ENCODE measurements around the gene NAT10.

DNA sequence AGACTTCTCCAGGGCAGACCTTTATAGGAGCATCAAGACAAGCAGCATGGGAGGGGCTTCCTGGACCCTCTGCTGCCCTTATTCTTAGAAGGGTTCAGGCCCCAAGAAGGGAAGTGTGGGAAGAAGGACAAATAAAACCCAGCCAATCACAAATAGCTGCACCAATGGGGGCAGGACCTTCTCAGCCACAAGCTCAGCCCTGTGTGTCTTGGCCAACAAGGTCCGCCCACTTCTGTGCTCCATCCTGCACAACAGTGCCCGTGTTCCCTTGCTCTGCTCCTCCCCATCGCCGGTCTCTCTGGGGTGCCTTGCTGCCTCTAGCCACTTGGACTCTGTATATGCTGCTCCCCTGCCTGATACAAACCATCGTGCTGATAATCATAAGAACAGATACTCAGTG lies 86.1 kb downstream of the NAT10 start:
- TF ChIP-seq, protein P1, sequence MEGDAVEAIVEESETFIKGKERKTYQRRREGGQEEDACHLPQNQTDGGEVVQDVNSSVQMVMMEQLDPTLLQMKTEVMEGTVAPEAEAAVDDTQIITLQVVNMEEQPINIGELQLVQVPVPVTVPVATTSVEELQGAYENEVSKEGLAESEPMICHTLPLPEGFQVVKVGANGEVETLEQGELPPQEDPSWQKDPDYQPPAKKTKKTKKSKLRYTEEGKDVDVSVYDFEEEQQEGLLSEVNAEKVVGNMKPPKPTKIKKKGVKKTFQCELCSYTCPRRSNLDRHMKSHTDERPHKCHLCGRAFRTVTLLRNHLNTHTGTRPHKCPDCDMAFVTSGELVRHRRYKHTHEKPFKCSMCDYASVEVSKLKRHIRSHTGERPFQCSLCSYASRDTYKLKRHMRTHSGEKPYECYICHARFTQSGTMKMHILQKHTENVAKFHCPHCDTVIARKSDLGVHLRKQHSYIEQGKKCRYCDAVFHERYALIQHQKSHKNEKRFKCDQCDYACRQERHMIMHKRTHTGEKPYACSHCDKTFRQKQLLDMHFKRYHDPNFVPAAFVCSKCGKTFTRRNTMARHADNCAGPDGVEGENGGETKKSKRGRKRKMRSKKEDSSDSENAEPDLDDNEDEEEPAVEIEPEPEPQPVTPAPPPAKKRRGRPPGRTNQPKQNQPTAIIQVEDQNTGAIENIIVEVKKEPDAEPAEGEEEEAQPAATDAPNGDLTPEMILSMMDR (IDR thresholded peaks at IDR 0.05): no peak
- TF ChIP-seq POLR2AphosphoS5 (IDR thresholded peaks at IDR 0.05): no peak
